Choroid plexus epithelial cell (primary cell): ENCODE measurements around the gene GPR42.

Source experiments
- DNase-seq: peaks from one replicate; pipeline ENCODE4 v3.0.0-alpha.2; 2010; ENCODE audit warnings: low read depth
- H3K4me3 ChIP-seq: 2 replicates; pipeline ENCODE4 v1.5.1; 2011; ENCODE audit warnings: low read depth, mild to moderate bottlenecking, control low read depth, low read length, moderate library complexity
- TF ChIP-seq, protein P1 (sequence below): conservative IDR thresholded peaks from 2 replicates; pipeline ENCODE4 v1.5.1; 2011; ENCODE audit warnings: low read depth, mild to moderate bottlenecking, control low read depth, inconsistent platforms, low read length, moderate library complexity

Gene GPR42

DNA sequence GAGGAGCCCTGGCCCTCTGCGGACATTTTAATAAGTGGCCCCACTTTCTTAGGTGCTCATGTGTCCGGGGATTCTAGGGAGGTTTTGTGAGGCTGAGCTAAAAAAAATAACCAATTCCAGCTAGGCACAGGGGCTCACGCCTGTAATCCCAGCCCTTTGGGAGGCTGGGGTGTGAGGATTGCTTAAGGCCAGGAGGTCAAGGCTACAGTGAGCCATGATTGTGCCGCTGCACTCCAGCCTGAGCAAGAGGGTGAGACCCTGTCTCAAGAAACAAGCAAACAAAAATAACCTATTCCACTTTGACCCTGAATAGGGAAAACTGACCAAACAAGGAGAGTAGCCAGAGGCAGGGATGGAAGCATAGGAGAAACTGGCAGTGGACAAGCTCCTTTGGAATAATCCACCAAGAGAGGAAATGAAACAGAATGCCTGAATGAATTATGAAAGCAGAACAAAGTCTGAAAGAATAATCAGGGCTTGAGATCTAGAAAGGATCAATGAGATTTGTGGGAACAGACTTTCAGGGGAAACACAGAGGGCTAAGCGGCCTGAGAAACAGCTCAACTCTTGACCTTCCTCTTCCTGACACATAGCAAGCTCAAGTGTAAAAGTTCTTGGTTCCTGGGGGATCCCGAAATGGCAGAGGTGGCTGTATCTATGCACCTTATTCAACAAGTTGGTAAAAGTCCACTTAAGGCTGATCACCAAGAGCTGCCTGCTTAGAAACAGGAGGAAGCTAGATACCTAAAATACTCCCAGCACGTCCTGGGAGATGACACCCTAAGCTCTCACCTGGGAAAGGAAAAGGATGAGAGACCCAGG is 47.1 kb downstream of the GPR42 start:
- TF ChIP-seq, protein P1, sequence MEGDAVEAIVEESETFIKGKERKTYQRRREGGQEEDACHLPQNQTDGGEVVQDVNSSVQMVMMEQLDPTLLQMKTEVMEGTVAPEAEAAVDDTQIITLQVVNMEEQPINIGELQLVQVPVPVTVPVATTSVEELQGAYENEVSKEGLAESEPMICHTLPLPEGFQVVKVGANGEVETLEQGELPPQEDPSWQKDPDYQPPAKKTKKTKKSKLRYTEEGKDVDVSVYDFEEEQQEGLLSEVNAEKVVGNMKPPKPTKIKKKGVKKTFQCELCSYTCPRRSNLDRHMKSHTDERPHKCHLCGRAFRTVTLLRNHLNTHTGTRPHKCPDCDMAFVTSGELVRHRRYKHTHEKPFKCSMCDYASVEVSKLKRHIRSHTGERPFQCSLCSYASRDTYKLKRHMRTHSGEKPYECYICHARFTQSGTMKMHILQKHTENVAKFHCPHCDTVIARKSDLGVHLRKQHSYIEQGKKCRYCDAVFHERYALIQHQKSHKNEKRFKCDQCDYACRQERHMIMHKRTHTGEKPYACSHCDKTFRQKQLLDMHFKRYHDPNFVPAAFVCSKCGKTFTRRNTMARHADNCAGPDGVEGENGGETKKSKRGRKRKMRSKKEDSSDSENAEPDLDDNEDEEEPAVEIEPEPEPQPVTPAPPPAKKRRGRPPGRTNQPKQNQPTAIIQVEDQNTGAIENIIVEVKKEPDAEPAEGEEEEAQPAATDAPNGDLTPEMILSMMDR, result no peak
- no peak for DNase-seq

DNA sequence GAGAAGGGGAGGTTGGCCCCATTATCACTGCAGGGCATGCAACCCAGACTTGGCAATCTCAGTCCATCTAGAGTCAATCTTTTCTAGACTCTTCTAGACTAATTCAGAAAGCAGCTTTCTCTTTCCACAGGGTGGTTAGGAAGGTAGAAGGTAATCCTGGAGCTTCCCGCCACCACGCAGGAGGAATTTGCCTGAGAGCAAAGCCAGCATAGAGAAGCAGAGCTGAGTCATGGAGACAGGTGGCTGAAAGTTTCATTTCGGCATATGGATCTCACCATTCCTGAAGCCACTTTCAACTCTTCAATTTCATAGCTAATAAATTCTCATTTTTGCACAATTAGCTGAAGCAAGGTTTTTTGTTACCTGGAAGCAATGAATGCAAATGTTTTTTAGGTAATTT is 48.2 kb downstream of the GPR42 start:
- TF ChIP-seq, protein P1, result no peak
- no peak overlapping the region for H3K4me3 ChIP-seq
- DNase-seq, result no peak

More for the DNA sequence above, 47.1 kb downstream of the GPR42 start:
- no peak overlapping the region for H3K4me3 ChIP-seq

DNA sequence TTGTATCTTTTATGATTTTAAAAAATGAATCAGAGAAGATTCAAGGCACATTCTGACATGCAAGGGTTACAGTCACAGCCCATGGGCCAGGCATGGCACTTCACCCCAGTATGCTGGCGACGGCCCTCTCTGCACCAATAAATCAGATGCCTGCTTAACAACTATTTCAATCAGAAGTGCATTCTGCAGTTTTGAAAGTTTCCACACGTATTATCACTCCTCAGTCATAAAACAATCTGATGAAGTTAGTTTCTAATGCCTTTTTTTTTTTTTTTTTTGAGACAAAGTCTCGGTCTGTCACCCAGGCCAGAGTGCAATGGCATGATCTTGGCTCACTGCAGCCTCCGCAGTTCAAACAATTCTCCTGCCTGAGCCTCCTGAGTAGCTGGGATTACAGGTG is 48.9 kb downstream of the GPR42 start:
- DNase-seq, result no peak
- TF ChIP-seq, protein P1, result no peak
- no peak overlapping the region for H3K4me3 ChIP-seq

DNA sequence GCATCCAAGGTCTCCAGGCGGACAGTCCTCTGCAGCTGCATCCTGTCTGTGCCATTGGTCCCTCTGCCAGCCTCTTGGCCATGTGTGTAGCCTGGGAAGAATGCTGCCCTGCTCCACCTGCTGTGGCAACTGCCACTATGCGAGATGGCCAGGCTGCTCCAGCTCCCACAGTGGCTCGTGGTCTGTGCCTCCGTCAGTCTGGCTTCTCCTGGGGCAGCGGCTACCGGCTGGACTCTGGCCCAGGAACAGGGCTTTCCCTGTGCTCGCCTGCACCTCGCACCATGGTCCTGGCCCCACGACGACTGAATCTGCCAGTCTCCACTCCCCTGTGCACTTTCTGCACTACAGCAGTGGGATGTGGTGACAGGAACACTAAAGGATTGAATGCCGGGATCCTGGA is 50.5 kb downstream of the GPR42 start:
- TF ChIP-seq, protein P1, result no peak
- no peak for DNase-seq
- no peak overlapping the region for H3K4me3 ChIP-seq
